Fibroblast of skin of right biceps (primary cell): ENCODE measurements around the gene IER5L.
"Not testable (repeated sequence)": the region's sequence is repeated elsewhere in the genome, so short reads cannot be mapped to it uniquely, and the experiment has no call there.

Source experiments
- DNase-seq: peaks from one replicate; pipeline ENCODE4 v3.0.0-alpha.2; 2013

The IER5L gene

GRCh38 chr9:129178568-129179382 is 714 bp upstream of the IER5L start:
- peak; percentile 20 for DNase-seq

GRCh38 chr9:129177443-129177790 is 644 bp downstream of the IER5L start:
- DNase-seq: no peak

- DNase-seq: peak; percentile 17
These were observed 1.2 kb downstream of the IER5L start for GRCh38 chr9:129176701-129177442.

- DNase-seq: peak; percentile 92
These were observed 2.0 kb downstream of the IER5L start for GRCh38 chr9:129175825-129176633.

GRCh38 chr9:129175515-129175824 is 2.6 kb downstream of the IER5L start:
- DNase-seq: no peak

- DNase-seq: peak; percentile 95
These were observed 3.1 kb downstream of the IER5L start for GRCh38 chr9:129174724-129175514.

- DNase-seq: peak; percentile 95
These were observed 3.8 kb downstream of the IER5L start for GRCh38 chr9:129174102-129174723.

GRCh38 chr9:129173296-129174101 is 4.6 kb downstream of the IER5L start:
- peak; percentile 10 for DNase-seq

- peak; percentile 10 for DNase-seq
These were observed 5.2 kb downstream of the IER5L start for GRCh38 chr9:129172816-129173215.

- DNase-seq: no peak
These were observed 5.9 kb downstream of the IER5L start for GRCh38 chr9:129171993-129172751.

- peak; percentile 45 for DNase-seq
These were observed 7.8 kb downstream of the IER5L start for GRCh38 chr9:129170229-129170628.

GRCh38 chr9:129166623-129167557 is 11.2 kb downstream of the IER5L start:
- peak; percentile 84 for DNase-seq

GRCh38 chr9:129165198-129165597 is 12.9 kb downstream of the IER5L start:
- DNase-seq: no peak

GRCh38 chr9:129164246-129164930 is 13.7 kb downstream of the IER5L start:
- peak; percentile 55 for DNase-seq

- DNase-seq: no peak
These were observed 14.3 kb downstream of the IER5L start for GRCh38 chr9:129163753-129164152.

- DNase-seq: not testable (repeated sequence)
These were observed 14.8 kb downstream of the IER5L start for GRCh38 chr9:129163198-129163670.

- no peak for DNase-seq
These were observed 15.4 kb downstream of the IER5L start for GRCh38 chr9:129162497-129163197.

- DNase-seq: no peak
These were observed 16.6 kb downstream of the IER5L start for GRCh38 chr9:129161534-129161837.
